Myocyte (in vitro differentiated cells): ENCODE results near the gene TUBB4A. TPM values are rescaled to one million over a fixed set of nuclear protein-coding genes. Genes with fewer than 3 reads are reported as not detected.

Experiments used
- DNase-seq: peaks from one replicate; pipeline ENCODE4 v3.0.0-alpha.2; 2012; ENCODE audit warnings: low read depth
- total RNA-seq: library from RNA; depleted of rRNA; stranded (reverse); fragments of >200 nt; gene quantifications from 2 replicates; pipeline ENCODE4 v1.2.3, GENCODE V29; 2014

Gene TUBB4A
- total RNA-seq, 1 donor from 2014 or later = not detected

- DNase-seq = no peak
Measured at GRCh38 chr19:6446452-6446851, 55.7 kb downstream of the TUBB4A start.

Other genes starting within 250 kb of the TUBB4A start
- 16.9 and 21.3 TPM in 2 replicates for gene MLLT1, start 222.3 kb downstream of the TUBB4A start, total RNA-seq
- not detected in 2 replicates for gene ACER1, start 168.7 kb downstream of the TUBB4A start, total RNA-seq
- 81.6 and 101 TPM in 2 replicates for gene CLPP, start 140.8 kb downstream of the TUBB4A start, total RNA-seq
- gene ALKBH7, start 129.5 kb downstream of the TUBB4A start, total RNA-seq = 59.2 and 75.3 TPM in 2 replicates
- 0.91 and 2.9 TPM in 2 replicates for gene PSPN, start 126.4 kb downstream of the TUBB4A start, total RNA-seq
- gene GTF2F1, start 109.1 kb downstream of the TUBB4A start, total RNA-seq = 49.7 and 52.8 TPM in 2 replicates
- gene KHSRP, start 77.5 kb downstream of the TUBB4A start, total RNA-seq = 75.7 and 87.6 TPM in 2 replicates
- gene SLC25A41, start 68.5 kb downstream of the TUBB4A start, total RNA-seq = not detected in 2 replicates
- gene SLC25A23, start 42.5 kb downstream of the TUBB4A start, total RNA-seq = 29.9 and 33.9 TPM in 2 replicates
- gene CRB3, start 38.0 kb downstream of the TUBB4A start, total RNA-seq = not detected in 2 replicates
- not detected in 2 replicates for gene DENND1C, start 20.5 kb downstream of the TUBB4A start, total RNA-seq
- gene TNFSF9, start 28.7 kb upstream of the TUBB4A start, total RNA-seq = 1.7 and 7.2 TPM in 2 replicates
- 0.64 and 0.78 TPM in 2 replicates for gene CD70, start 88.8 kb upstream of the TUBB4A start, total RNA-seq
- not detected in 2 replicates for gene TNFSF14, start 167.9 kb upstream of the TUBB4A start, total RNA-seq
- 2.1 and 7.2 TPM in 2 replicates for gene C3, start 218.3 kb upstream of the TUBB4A start, total RNA-seq
- gene GPR108, start 235.3 kb upstream of the TUBB4A start, total RNA-seq = 32.0 and 36.8 TPM in 2 replicates
- 29.1 and 43.1 TPM in 2 replicates for gene TRIP10, start 237.4 kb upstream of the TUBB4A start, total RNA-seq